K562 (cell line): ENCODE results near the gene SLC25A2. TPM values are rescaled to one million over a fixed set of nuclear protein-coding genes. Genes with fewer than 3 reads are reported as not detected.

Experiments
- ATAC-seq: fragments of 200-7000 bp; cut with Tn5 transposase; 3 replicates; pipeline ENCODE4 v1.9.1; 2020; ENCODE audit warnings: moderate library complexity
- BruUV-seq: library from RNA; stranded (reverse); fragments of 400-500 nt; replicated peaks from 2 replicates; lab custom pipeline; 2021; lab: Mats Ljungman, UMichigan
- CTCF ChIA-PET: fragments of 300-600 bp; formaldehyde crosslinking; extraction: SDS; loops from one replicate; lab custom pipeline; 2021; ENCODE audit warnings: low intra/inter-chr PET ratio; lab: Yijun Ruan, JAX
- POLR2A ChIA-PET: fragments of 300-600, 350-650 bp; sonication (Branson Sonifier 250); formaldehyde crosslinking; extraction: SDS; loops from one replicate; lab custom pipeline; 2021; ENCODE audit warnings: antibody characterized with exemption, inconsistent platforms; lab: Yijun Ruan, JAX
- DNase-seq, 4 experiments: peaks; one replicate each; pipeline versions ENCODE4 v3.0.0 to v3.0.0-alpha.2; 2011 to 2018; ENCODE audit warnings: low spot score in 3 of 4, mixed read lengths in 3 of 4; ENCODE audit errors: extremely low read depth in 1 of 4
- FAIRE-seq: peaks from 2 replicates; lab custom pipeline; 2011; peaks lifted over from hg19 to GRCh38; lab: Jason Lieb, UNC
- H2AFZ ChIP-seq: 2 replicates; pipeline ENCODE4 v1.6.0; 2011; ENCODE audit warnings: low read depth, low read length, control low read depth, inconsistent platforms
- H3K27ac ChIP-seq: fragments of 200-600 bp; 3 replicates; pipeline ENCODE4 v1.8.0; 2011; ENCODE audit warnings: low read depth, mild to moderate bottlenecking, control low read depth, inconsistent platforms, low read length, moderate library complexity, mixed read lengths; ENCODE audit errors: extremely low read depth
- H3K27me3 ChIP-seq, 2 experiments: fragments of 300-600 bp in 1 of 2; 2 replicates in 1 of 2; 3 replicates in 1 of 2; pipeline versions ENCODE4 v1.6.0 to v1.8.0; 2011; ENCODE audit warnings: inconsistent platforms in 2 of 2, low read length in 2 of 2, mild to moderate bottlenecking in 1 of 2, mixed read lengths in 1 of 2, moderate library complexity in 1 of 2; ENCODE audit not compliant: control insufficient read depth in 2 of 2, insufficient read depth in 2 of 2
- H3K36me3 ChIP-seq: fragments of 300-600 bp; 3 replicates; pipeline ENCODE4 v1.8.0; 2011; ENCODE audit warnings: mild to moderate bottlenecking, low read length, inconsistent platforms; ENCODE audit not compliant: control insufficient read depth, insufficient read depth
- H3K4me1 ChIP-seq, 2 experiments: fragments of 200-600 bp in 1 of 2; replicated peaks in 1 of 2; 2 replicates in 1 of 2; 3 replicates in 1 of 2; pipeline versions ENCODE4 v1.5.1 to v1.8.0; 2011; ENCODE audit warnings: inconsistent platforms in 2 of 2, low read length in 2 of 2, mild to moderate bottlenecking in 1 of 2, mixed read lengths in 1 of 2, moderate library complexity in 1 of 2; ENCODE audit not compliant: control insufficient read depth in 2 of 2, insufficient read depth in 2 of 2
- H3K4me2 ChIP-seq: 2 replicates; pipeline ENCODE4 v1.6.1; 2011; ENCODE audit warnings: low read length, control low read depth, inconsistent platforms, mixed read lengths; ENCODE audit not compliant: insufficient read depth
- H3K4me3 ChIP-seq: fragments of 200-600 bp; sonication (generic), shearing (Covaris generic); 2 replicates; pipeline ENCODE4 v1.5.1; 2016; ENCODE audit warnings: control low read depth, inconsistent platforms
- H3K79me2 ChIP-seq: fragments of 200-600 bp; 3 replicates; pipeline ENCODE4 v1.8.0; 2011; ENCODE audit warnings: low read length, inconsistent platforms; ENCODE audit not compliant: control insufficient read depth, insufficient read depth
- H3K9ac ChIP-seq, 2 experiments: 2 replicates each; pipeline versions ENCODE4 v1.6.0 to v1.6.1; 2011; ENCODE audit warnings: low read depth in 2 of 2, low read length in 2 of 2, control low read depth in 1 of 2, inconsistent platforms in 1 of 2, mild to moderate bottlenecking in 1 of 2, mixed read lengths in 1 of 2; ENCODE audit not compliant: insufficient read depth in 1 of 2
- H3K9me1 ChIP-seq: one replicate; pipeline ENCODE4 v1.6.0; 2011; ENCODE audit warnings: inconsistent platforms, mild to moderate bottlenecking, low read length, moderate library complexity; ENCODE audit not compliant: control insufficient read depth, insufficient read depth
- H3K9me3 ChIP-seq: replicated peaks from 2 replicates; pipeline ENCODE4 v1.5.1; 2011; ENCODE audit warnings: low read depth, low read length, inconsistent platforms; ENCODE audit not compliant: control insufficient read depth, insufficient read depth
- H4K20me1 ChIP-seq: replicated peaks from 2 replicates; pipeline ENCODE4 v1.6.1; 2011; ENCODE audit warnings: low read length, inconsistent platforms, mixed read lengths; ENCODE audit not compliant: control insufficient read depth, insufficient read depth
- CBX3 ChIP-seq, 2 experiments: IDR thresholded peaks; 1 replicate in 1 of 2; 2 replicates in 1 of 2; pipeline ENCODE4 v1.6.1; 2012; ENCODE audit warnings: inconsistent platforms in 2 of 2, low read length in 2 of 2, borderline replicate concordance in 1 of 2, control low read depth in 1 of 2
- EGR1 ChIP-seq: fragments of 450-650 bp; conservative IDR thresholded peaks from 2 replicates; pipeline ENCODE4 v1.6.1; 2017; ENCODE audit warnings: mild to moderate bottlenecking
- FOXA1 ChIP-seq: fragments of 450-650 bp; IDR thresholded peaks from 2 replicates; pipeline ENCODE4 v1.6.1; 2016; ENCODE audit warnings: mild to moderate bottlenecking, borderline replicate concordance
- GTF2A2 ChIP-seq: IDR thresholded peaks from 2 replicates; pipeline ENCODE4 v1.6.1; 2016; ENCODE audit warnings: mild to moderate bottlenecking, missing genetic modification characterization, missing compliant biosample characterization
- ILF3 ChIP-seq: fragments of 450-650 bp; IDR thresholded peaks from 2 replicates; pipeline ENCODE4 v1.6.1; 2018; ENCODE audit warnings: antibody characterized with exemption, mild to moderate bottlenecking, moderate library complexity, borderline replicate concordance
- NFE2 ChIP-seq: IDR thresholded peaks from 2 replicates; pipeline ENCODE4 v1.6.1; 2014; ENCODE audit warnings: antibody characterized with exemption, low read depth
- POLR3G ChIP-seq: IDR thresholded peaks from 2 replicates; pipeline ENCODE4 v1.6.1; 2011; ENCODE audit not compliant: insufficient read length, insufficient replicate concordance; ENCODE audit errors: extremely low read depth
- RB1 ChIP-seq: fragments of 450-650 bp; IDR thresholded peaks from 2 replicates; pipeline ENCODE4 v1.6.1; 2017; ENCODE audit warnings: low read depth, mild to moderate bottlenecking
- TAF9B ChIP-seq: fragments of 450-650 bp; IDR thresholded peaks from 2 replicates; pipeline ENCODE4 v1.6.1; 2018; ENCODE audit warnings: mild to moderate bottlenecking; ENCODE audit not compliant: partially characterized antibody
- TEAD2 ChIP-seq: fragments of 450-650 bp; IDR thresholded peaks from 2 replicates; pipeline ENCODE4 v1.6.1; 2016; ENCODE audit warnings: missing genetic modification characterization, control low read depth, missing compliant biosample characterization
- ZFP1 ChIP-seq: fragments of 450-650 bp; formaldehyde crosslinking; IDR thresholded peaks from 2 replicates; pipeline ENCODE4 v1.4.0; 2020; ENCODE audit warnings: mild to moderate bottlenecking, mixed read lengths
- ZNF165 ChIP-seq: fragments of 250-450 bp; sonication (Bioruptor Pico); IDR thresholded peaks from 2 replicates; pipeline ENCODE4 v1.4.0; 2020; ENCODE audit warnings: borderline replicate concordance
- ZNF217 ChIP-seq: sonication (generic); formaldehyde crosslinking; IDR thresholded peaks from 2 replicates; pipeline ENCODE4 v1.8.0; 2022; ENCODE audit warnings: mild to moderate bottlenecking, missing genetic modification reagents
- ZNF282 ChIP-seq: sonication (generic); formaldehyde crosslinking; IDR thresholded peaks from 2 replicates; pipeline ENCODE4 v1.8.1; 2023; ENCODE audit warnings: missing genetic modification reagents
- WGBS: fragments of 100-300 bp; shearing (Covaris generic); methylation state at CpG from one replicate; pipeline ENCODE4 v1.1.6; 2016; ENCODE audit warnings: low coverage, mixed read lengths; ENCODE audit not compliant: insufficient coverage; ENCODE audit errors: missing lambda C conversion rate; 5-methylcytosine and 5-hydroxymethylcytosine counted together
- in situ Hi-C: fragments of 300-500 bp; cut with MboI; formaldehyde crosslinking; loops from 4 replicates; pipeline ENCODE4 v1.15.0; 2018; ENCODE audit warnings: inconsistent platforms, mixed read lengths
- intact Hi-C: fragments of 100-400 bp; cut with micrococcal nuclease; formaldehyde crosslinking; loops from 2 replicates; pipeline ENCODE4 v1.14.2; 2022
- polyA plus RNA-seq, 8 experiments: library from polyadenylated mRNA; depleted of rRNA in 4 of 8; stranded (reverse) in 5 of 8; unstranded in 3 of 8; fragments of >200 nt; fragmentation: Nextera tagmentation in 2 of 8; fragmentation: Illumina TruSeq in 1 of 8; extraction: Ambion mirVana in 2 of 8; extraction: Trizol in 1 of 8; gene quantifications; 2 replicates each; pipeline versions ENCODE4 v1.2.1 to v1.2.3, GENCODE V29; 2011 to 2014; ENCODE audit warnings: inconsistent platforms in 1 of 8, missing spikeins in 1 of 8
- total RNA-seq, 7 experiments: library from RNA; depleted of rRNA in 6 of 7; stranded (reverse); fragments of >200 nt in 6 of 7; fragmentation: Illumina TruSeq in 2 of 7; extraction: Trizol in 2 of 7; gene quantifications; 2 replicates each; pipeline versions ENCODE4 v1.2.1 to v1.2.3, GENCODE V29; 2011 to 2021; ENCODE audit warnings: low replicate concordance in 1 of 7
- TF ChIP-seq, protein P1 (sequence below): sonication (generic); formaldehyde crosslinking; IDR thresholded peaks from 2 replicates; pipeline ENCODE4 v1.8.1; 2023; ENCODE audit warnings: mild to moderate bottlenecking, missing genetic modification reagents
- TF ChIP-seq, protein P2 (sequence below): sonication (generic); formaldehyde crosslinking; IDR thresholded peaks from 2 replicates; pipeline ENCODE4 v1.8.0; 2022; ENCODE audit warnings: mild to moderate bottlenecking, missing genetic modification reagents

The SLC25A2 gene
- total and polyA plus RNA-seq, 9 of the 15 experiments (the other 6 are each of a cell fraction or from before 2014, with no cell fraction given): 0.09 to 0.11 (median 0.11) TPM; not detected in 6

DNA sequence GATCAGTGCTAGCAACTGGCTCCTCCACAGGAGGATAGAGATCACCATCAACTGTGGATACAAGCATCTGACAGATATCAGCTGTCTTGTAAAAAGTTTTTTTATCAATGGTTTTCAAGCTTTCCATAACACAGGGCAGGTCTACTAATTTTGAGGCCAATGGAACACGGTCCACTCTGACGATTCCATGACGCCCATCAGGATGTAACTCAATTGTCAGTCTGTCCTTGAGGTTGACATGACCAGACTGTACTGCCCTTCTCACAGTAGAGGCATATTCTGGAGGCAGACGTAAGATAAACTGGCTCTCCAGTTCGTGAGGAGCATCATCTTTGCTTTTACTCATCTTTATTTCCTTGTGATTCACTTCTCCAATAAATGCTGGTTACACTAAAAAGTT, 15.8 kb upstream of the SLC25A2 start:
- Histone ChIP-seq H3K9ac (peak overlapping the region in 1 of 2 experiments; percentile 93; a peak in 2 of 4 replicates), H3K9me3 (peaks cover 22% of the 10 kb centered on the region), H3K27me3 (no peaks in the 10 kb centered on the region), H3K4me2 (peak overlapping the region; percentile 85), H4K20me1 (no peaks in the 10 kb centered on the region), H2AFZ (no peak overlapping the region), H3K79me2 (peaks cover 29% of the 10 kb centered on the region), H3K4me1 (peaks cover 0 to 9% of the 10 kb centered on the region in 2 experiments; a peak in 1 of 5 replicates), H3K9me1 (no peaks in the 10 kb centered on the region), H3K27ac (peak overlapping the region; percentile 92), H3K36me3 (peaks cover 26% of the 10 kb centered on the region), H3K4me3 (peak overlapping the region; percentile 70)
- no TSS peak for BruUV-seq
- 38% methylated on average over 5 of the region's 5 CpGs for WGBS
- DNase-seq (no peak), FAIRE-seq (no peak), ATAC-seq (no peak)
- in situ Hi-C loops (no loop called here), intact Hi-C loops (loop anchor here (10.0 kb wide), 1 partner anchor 105 kb away; the partner anchor contains the start of gene PCDHB13)
- TF ChIP-seq, protein P1, sequence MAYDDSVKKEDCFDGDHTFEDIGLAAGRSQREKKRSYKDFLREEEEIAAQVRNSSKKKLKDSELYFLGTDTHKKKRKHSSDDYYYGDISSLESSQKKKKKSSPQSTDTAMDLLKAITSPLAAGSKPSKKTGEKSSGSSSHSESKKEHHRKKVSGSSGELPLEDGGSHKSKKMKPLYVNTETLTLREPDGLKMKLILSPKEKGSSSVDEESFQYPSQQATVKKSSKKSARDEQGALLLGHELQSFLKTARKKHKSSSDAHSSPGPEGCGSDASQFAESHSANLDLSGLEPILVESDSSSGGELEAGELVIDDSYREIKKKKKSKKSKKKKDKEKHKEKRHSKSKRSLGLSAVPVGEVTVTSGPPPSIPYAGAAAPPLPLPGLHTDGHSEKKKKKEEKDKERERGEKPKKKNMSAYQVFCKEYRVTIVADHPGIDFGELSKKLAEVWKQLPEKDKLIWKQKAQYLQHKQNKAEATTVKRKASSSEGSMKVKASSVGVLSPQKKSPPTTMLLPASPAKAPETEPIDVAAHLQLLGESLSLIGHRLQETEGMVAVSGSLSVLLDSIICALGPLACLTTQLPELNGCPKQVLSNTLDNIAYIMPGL: 0 out of 2 replicates have a peak, but pooled peaks have one; percentile 3
- no peak for TF ChIP-seq EGR1
- TF ChIP-seq GTF2A2 (tag): no peak
- TF ChIP-seq TAF9B: no peak
- TF ChIP-seq FOXA1: no peak
- no peak for TF ChIP-seq ZNF165 (CRISPR knock-in tag)
- TF ChIP-seq ILF3: no peak
- no peak for TF ChIP-seq TEAD2 (tag)
- TF ChIP-seq POLR3G: no peak
- TF ChIP-seq, protein P2, sequence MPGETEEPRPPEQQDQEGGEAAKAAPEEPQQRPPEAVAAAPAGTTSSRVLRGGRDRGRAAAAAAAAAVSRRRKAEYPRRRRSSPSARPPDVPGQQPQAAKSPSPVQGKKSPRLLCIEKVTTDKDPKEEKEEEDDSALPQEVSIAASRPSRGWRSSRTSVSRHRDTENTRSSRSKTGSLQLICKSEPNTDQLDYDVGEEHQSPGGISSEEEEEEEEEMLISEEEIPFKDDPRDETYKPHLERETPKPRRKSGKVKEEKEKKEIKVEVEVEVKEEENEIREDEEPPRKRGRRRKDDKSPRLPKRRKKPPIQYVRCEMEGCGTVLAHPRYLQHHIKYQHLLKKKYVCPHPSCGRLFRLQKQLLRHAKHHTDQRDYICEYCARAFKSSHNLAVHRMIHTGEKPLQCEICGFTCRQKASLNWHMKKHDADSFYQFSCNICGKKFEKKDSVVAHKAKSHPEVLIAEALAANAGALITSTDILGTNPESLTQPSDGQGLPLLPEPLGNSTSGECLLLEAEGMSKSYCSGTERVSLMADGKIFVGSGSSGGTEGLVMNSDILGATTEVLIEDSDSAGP (CRISPR knock-in tag): no peak
- no peak for TF ChIP-seq NFE2
- TF ChIP-seq ZFP1 (CRISPR knock-in tag): no peak
- TF ChIP-seq RB1: no peak
- peak in 1 of 2 experiments; percentile 52; a peak in 1 of 3 replicates for TF ChIP-seq CBX3 (IDR thresholded peaks at IDR 0.05; ENCODE audit: borderline replicate concordance in 1 of 2, low read length in 2 of 2)
- no peak for TF ChIP-seq ZNF217 (CRISPR knock-in tag)
- no peak for TF ChIP-seq ZNF282 (CRISPR knock-in tag)
- CTCF ChIA-PET: interaction anchor here (0.7 to 1.6 kb wide), 3 partner anchors 240 to 245 kb away, joined by 3 to 4 read pairs (median 3); no protein-coding TSS in a partner anchor
- POLR2A ChIA-PET: interaction anchor here (0.7 to 1.9 kb wide), 11 partner anchors 8 to 633 kb away, joined by 3 to 14 read pairs (median 5); partner anchors contain the start of genes PCDHGA1 and PCDHGB3
